GM19351 (cell line): ENCODE measurements around the gene SPART.

Source experiments
- ATAC-seq: cut with Tn5 transposase; IDR thresholded peaks from one replicate; pipeline ENCODE4 v1.9.1; 2021; ENCODE audit warnings: mild to moderate bottlenecking, moderate library complexity; ENCODE audit not compliant: unreplicated experiment

Gene SPART, protein sequence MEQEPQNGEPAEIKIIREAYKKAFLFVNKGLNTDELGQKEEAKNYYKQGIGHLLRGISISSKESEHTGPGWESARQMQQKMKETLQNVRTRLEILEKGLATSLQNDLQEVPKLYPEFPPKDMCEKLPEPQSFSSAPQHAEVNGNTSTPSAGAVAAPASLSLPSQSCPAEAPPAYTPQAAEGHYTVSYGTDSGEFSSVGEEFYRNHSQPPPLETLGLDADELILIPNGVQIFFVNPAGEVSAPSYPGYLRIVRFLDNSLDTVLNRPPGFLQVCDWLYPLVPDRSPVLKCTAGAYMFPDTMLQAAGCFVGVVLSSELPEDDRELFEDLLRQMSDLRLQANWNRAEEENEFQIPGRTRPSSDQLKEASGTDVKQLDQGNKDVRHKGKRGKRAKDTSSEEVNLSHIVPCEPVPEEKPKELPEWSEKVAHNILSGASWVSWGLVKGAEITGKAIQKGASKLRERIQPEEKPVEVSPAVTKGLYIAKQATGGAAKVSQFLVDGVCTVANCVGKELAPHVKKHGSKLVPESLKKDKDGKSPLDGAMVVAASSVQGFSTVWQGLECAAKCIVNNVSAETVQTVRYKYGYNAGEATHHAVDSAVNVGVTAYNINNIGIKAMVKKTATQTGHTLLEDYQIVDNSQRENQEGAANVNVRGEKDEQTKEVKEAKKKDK

DNA sequence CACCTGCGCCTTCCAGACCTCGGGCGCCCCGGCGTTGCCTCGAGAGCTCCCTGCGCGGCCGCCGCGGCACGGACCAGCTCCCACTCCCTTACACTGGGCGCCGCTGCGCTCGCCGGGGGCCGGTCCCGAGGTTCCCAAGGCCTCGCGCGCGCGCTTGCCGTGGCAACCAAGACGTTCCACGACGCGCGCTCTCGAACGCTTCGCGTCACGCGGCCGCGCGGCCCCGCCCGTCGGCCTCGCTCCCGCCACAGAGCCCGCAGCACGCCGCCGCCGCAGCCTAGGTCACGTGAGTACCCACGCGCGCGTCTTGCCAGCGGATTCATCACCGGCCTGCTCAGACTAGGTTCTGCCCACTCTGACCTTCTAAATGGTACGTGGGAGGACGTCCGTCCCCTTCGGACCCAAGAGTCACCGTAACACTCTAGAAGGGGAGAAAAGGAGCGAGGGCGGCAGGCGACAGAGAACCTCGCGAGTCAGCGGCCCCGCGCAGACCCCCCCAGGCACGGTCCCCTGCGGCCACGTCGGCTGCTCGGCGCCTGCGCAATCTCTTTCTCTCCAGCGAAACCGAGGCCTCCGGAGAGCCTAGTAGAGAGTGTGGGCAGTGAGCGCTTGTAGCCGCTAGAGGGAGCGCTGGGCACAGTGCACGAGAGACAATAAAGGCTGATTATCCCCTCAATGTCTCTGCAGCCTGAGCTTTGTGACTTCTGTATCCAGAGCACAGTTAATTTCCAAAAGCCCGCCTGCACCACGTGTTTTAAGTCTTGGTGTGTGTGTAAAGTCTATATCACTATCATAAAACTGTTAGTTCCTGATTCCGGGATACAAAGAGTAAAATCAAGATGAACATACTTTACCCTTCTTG lies at the start of gene SPART:
SPART (minus strand) TSS at position 173 of the 862 bp plus-strand sequence. CDS start 10,564 bp downstream, outside the sequence.
- peak; percentile 93 for ATAC-seq

DNA sequence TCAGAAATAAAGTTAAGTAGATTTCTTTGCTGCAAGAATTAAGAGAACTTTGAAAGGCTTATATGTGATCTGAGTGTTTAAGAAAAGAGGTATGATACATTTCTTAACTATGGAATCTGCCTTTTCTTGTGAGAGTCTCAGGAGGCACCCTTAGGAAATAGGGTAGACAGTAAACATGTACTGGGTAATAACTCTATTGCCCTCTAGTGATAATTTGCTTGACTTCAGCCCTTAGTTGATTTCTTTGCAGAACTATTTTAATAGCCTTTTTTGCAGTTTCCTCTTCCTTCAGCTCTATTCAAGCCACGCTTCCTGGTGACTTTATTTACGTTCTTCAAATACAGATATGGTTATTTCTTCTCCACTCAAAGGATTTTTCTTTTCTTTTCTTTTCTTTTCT lies 49.1 kb upstream of the SPART start:
- ATAC-seq: peak; percentile 69

DNA sequence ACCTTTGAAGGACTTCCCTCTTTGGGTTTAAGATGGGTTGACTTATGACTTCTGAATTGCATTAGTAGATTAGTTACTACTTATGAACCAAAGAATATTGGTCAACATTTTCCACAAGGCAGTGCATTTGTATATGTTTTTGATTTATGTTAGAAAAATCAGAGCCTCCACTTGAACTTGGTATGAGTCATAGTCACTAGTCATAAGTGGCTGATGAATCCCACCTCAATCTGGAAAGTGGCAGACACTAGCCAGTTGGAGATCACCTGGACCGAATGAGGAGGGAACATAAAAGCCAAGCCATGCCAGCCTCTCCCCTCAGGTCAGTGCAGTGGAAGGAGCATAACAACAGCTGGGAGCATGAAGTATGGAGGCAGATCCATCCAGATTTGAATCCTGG lies 39.3 kb upstream of the SPART start:
- ATAC-seq: no peak

DNA sequence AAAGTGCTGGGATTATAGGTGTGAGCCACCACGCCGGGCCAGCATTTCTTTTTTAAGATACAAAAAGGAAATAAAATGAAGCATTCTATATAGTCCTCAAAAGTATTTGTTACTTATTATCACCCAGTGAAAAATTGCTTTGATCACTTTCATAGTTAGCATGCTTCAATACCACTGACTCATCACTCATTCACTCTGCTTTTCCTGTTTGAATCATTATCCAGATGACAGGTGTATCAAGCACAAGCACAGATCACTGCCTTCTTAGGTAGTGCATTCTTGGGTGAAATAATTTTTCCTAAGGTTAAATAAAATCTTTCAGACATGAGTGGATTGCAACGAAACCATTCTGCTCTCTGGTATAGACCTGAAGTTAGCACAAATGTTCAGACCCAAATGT lies 35.8 kb upstream of the SPART start:
- ATAC-seq: no peak

DNA sequence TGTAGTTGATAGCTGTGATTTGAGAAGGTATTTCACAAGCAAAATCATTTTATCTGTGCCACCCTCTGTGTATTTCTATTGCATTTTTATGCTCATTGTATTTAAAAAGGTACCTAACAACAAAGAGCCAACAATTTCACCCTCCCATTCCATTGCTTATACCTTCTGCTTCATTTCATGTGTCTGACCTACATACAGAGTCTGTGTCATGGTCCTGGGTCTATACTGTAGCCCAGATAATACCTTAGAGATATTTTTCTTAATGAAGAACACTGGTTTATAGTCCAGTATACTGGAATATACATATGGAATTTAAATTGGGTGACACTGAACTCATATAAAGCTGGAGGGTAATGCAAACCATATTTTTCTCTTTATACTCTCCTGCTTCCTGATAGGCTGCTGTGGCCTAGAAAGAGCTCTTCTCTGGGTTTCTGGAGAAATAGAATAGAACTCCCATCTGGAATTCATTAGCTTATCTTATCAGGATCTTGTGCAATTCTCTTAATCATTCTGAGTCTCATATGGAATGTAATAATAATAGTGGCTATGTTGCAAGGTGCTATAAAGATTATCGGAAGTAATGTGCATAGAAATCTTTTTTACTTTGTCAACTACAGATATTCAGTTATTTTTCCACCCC lies 31.8 kb upstream of the SPART start:
- no peak for ATAC-seq

DNA sequence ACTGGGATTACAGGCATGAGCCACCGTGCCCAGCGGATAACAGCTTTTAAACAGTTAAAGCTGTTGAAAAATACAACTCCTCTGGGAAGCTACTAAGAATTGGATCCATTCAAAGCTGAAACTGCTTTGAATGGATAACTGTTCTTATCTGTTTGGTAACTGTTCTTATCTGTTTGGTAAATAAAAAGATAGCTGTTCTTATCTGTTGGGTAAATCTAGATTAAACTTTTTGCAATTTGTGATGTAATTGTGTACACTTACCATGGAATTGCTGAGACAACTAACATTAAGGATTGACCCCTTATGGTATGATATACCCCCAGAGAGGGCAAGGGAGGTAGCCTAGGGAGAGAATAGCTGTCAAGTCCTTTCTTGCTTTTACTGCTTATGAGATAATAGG lies 27.9 kb upstream of the SPART start:
- no peak for ATAC-seq

DNA sequence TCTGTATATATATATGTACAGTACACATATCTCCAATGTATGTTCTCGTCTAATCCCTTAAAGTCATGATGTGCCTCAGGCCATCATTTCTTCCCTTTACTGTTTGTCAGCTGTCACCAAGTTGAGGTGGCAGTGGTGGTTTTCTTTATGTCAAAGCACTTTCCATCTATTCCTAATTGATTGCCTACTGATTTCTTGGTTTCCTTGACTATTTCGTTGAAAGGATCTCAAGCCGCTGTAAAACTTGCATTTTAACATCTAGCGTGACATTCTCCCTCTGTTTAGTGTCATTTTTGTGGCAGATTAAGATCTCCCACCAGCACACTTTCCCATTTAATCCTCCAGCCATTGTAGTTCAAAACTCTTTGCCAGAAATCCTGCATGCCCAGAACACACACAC lies 25.0 kb upstream of the SPART start:
- ATAC-seq: no peak

DNA sequence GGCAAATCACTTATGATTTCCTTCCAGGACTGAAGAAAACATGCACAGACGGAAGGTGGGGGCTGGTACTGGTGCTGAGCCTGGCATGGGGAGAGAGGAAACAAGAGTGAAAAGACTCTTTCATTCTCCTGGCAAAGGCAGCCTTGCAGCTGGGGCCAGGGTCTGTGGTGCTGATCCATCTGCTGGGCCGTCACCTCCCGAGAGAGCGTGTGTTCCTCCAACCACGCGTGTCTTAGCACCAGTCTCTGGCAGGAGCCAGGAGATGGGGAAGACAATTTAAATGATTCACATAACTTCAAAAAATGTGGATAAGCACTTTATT lies 23.9 kb upstream of the SPART start:
- no peak for ATAC-seq

DNA sequence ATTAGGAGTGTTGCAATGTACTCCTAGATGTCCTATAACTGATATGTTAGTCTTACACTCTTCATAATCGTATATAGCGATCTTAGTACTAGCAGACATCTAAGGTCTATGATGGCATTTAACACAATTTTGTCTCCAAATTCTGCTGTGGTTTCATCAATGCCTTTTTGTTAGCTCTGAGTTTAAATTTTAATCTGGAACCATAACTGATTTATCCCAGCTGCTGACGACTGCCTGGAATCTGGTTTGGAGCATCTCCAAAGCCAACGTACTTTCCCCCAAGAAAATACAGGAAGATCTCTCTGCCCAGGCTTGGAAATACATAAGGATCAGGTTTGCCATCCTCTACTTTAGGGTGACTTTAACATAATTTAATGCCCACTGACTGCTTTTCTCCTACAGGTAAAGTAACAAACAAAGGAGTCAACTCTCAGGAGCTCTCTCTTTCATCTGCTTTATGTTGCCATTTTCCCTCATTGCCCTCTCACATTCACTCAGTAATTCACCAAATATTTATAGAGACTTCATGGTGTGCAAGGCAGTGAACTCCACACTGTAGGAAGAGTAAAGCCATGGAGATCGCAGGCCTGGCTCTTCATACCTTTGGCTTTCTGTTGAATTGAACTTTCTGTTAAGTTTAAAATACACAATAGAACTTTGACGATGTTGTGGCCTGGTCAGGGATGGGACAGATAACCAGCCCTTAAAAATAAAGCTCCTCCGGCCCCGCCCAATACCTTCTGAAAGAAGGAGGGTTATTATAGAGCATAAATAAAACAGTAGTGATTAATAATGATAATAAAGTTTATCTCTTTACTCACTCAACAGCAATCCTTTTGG lies 23.3 kb upstream of the SPART start:
- no peak for ATAC-seq

DNA sequence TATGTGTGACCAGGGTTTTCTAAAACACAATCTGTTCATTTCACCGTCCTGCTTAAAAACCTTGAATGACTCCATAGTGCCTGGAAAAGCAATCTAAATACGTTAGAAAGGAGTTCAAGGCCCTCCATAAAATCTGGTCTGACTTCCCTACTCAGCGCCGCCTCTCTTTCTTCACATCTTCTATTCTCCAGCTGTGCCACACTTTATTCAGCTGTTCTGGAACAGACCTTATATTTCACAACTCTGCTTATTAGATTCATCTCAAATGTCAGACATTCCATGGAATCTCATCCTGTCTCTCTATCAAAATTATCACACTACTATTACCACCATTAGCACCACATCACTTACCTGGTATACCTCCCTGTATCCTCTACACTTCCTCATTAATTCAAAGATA lies 19.8 kb upstream of the SPART start:
- no peak for ATAC-seq

DNA sequence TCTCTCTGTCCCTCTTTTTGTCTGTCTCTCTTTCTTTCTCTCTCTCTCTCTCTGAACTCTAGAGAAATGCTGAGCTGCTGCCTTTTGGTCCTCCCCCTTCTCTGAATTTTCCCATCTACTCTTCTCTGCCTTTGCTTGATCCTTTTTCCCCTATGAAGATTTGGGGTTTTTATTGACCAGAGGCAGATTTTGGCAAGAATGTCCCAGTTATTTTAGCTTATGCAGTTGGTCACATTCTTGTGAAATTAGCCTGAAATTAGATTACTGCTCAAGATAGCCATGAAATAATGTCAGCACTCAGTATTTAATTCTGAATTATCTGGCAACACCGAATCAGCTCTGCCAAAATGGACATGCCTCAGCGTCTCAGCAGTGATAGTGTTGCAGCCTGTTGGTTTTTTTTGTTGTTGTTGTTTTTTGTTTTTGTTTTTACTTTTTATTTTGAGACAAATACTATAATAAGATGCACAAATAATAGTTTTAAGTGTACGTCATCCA lies 17.2 kb upstream of the SPART start:
- no peak for ATAC-seq

DNA sequence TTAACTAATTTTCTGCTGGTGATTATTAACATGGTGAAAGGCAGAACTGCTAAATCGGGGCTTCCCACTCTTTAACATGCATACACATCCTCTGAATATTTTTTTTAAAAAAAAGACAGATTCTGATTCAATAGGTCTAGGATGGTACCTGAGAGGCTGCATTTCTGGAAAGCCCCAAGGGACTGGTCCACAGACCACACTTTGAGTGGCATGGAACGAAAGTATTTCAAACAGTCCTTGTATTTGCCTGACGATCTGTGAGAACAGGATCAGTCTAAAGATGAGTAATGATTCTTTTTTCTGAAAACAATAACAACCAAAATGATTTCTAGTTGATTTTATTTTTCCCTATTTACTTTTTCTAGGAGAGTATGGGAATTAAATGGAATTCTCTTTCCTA lies 16.7 kb upstream of the SPART start:
- ATAC-seq: no peak

DNA sequence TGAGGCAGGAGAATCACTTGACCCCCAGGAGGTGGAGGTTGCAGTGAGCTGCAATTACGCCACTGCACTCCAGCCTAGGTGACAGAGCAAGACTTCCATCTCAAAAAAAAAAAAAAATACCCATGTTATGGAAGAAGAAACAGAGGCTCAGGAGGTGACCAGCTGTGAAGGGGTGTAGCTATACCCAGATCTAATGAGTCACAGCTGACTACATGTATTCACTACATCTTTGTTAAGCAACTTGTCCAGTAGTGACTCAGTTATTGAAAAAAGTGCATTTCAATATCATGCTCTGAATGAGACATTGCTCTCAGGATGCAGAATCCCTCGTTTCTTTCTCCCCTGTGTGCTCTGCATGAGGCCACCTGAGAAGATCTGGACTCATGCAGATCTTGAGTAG lies 16.1 kb upstream of the SPART start:
- ATAC-seq: no peak

DNA sequence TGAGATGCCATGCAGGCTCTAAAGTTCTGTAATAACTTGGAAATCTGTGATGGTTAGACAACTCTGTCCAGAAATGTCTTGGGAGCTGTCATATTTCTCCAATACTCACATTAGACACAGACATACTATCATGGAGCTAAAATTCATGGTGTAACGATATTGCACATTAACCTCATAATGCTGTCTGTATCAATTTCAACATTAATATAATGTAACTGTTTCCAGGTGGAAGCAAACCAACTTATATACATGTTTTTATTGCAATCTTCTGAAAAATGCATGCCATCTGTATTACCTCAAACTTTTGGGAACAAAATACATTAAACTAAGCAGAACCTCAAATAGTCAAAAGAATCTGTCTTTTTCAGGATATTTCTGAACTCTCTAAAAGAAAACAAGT lies 14.7 kb upstream of the SPART start:
- no peak for ATAC-seq

DNA sequence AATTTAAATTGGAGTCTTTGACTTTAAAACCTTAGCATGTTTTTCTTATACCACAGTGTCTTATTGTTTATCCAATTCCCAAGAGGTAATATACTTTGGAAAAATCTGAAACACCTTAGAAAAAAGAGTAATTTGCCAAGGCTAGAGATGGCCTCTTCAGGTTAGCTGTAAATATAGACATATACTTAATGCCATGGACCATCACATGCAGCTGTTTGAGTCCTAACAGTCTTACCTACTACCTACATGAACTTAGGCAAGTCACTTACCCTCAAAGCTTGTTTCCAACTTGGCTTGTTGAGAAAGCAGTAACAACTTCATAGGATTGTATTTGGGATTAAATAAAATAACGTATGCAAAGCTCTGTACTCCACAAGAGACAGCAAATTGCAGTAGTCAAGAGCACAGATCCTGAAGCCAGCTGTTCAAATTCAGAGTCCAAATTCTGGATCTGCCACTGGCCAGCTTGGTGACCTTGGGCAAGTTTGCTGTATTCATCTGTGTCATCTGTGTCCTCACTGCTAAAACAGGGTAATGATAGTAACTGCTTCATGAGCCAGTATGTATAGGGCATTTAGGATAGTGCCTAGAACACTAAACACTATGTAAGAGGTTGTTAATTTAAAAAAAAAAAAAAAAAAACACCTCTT lies 13.2 kb upstream of the SPART start:
- ATAC-seq: no peak

DNA sequence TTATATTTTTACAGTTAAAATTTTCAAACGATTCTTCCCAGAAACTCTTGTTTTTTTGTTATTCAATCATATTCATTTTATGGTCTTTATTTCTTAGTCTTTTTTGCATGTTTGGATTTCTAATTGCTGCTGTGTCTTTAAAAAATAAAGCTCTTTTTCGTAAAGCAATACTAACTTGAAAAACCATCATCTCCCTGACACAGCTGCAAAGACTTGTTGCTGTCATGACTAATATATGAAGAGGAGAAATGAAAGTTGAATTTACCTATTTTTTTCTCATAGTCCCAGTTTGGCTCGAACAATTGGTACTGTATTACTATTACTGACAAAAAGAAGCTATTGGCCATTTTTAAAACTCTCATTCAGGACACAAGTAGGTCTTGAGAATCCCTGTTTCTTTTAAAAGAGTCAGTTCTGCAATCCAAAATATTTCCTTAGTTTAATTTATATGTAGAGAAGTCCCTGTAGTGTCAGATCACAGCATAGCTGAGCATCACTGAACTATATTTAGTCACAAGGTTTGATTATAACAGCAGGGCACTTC lies 12.1 kb upstream of the SPART start:
- no peak for ATAC-seq

DNA sequence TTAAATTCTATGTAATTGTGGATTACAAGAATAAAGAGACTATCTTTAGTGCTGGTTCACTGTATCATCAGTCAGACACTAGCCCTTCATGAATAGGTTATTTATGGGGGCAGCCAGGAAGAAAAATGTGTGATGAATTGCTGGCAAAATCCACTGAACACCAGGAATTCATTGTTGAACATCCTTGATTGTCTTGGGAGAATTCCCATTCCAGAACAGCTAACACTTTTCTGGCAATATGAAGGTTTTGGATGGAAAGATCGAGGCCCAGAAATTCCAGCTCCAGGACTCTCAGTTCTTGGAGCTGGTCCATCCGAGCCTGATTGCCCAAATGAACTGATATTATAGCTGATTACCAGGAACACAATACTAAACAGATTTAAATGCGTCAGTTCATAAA lies 11.5 kb upstream of the SPART start:
- no peak for ATAC-seq

DNA sequence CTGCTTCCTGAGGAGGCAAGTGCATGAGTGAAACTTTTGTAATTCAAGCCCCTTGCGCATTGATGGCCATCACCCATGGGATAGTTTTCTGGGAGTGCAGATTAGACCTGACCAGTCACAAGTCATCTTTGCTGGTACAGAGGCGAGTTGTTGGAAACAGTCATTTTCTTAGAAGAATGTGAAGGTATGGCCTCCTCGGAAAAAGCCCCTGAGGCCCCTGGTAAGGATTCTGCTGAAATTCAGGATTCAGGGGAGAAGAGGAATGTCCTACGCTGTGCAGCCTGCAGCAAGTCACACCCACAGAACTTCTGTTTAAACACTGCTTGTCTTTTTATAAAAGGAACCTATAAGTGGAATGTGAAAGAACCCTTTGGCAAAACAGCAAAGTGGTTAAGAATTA lies 11.0 kb upstream of the SPART start:
- no peak for ATAC-seq

DNA sequence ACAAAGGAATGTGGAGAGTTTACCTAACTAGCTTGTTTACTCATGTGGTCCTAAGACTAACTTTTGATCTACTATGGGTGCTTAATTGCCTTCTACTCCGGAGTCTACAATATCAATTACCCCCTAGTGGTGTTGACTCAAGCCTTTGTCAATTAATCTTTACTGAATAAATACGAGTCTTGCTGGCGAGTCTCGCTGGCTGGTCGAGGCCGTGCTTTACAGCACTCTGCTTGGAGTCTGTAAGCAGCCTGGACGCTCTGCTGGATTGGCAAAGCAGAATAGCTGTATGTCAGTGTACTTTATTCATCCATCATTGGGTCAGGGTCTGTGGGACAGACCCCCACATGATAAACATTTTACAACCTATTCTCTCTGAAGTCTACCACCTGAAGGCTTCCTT lies 9.9 kb upstream of the SPART start:
- no peak for ATAC-seq
